ENCODE results near the gene KIF1B.

DNA sequence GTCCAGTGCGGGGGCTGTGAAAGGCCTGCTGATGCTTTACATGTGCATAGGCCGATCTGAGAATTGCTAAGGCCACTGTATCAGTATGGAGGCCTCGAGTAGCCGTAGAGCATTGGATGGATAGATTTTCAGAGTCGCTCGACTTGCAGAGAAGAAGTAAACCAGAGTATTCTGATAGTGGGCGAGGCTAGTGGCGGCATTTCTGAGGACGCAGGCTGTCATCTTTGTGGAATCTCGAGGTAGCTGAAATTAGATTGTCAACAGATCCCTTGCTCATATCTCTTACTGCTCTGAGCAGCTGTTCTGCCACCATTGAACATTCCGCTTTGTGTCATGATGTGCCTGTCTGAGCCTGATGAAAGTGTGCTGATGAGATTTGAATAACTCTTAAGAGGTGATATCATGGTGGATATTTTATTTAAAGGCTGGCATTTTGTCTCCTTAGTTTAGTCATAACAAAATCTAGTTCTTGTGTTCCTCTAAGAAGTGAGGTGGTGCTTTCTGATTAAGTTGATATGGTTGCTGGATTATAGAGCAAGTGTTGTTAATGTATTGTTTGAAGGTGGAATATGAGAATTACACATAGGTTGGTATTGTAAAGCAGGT is 1.5 kb downstream of the KIF1B start:
- TF ChIP-seq, protein P1, sequence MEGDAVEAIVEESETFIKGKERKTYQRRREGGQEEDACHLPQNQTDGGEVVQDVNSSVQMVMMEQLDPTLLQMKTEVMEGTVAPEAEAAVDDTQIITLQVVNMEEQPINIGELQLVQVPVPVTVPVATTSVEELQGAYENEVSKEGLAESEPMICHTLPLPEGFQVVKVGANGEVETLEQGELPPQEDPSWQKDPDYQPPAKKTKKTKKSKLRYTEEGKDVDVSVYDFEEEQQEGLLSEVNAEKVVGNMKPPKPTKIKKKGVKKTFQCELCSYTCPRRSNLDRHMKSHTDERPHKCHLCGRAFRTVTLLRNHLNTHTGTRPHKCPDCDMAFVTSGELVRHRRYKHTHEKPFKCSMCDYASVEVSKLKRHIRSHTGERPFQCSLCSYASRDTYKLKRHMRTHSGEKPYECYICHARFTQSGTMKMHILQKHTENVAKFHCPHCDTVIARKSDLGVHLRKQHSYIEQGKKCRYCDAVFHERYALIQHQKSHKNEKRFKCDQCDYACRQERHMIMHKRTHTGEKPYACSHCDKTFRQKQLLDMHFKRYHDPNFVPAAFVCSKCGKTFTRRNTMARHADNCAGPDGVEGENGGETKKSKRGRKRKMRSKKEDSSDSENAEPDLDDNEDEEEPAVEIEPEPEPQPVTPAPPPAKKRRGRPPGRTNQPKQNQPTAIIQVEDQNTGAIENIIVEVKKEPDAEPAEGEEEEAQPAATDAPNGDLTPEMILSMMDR (IDR thresholded peaks at IDR 0.05), result no peak
- TF ChIP-seq POLR2A (IDR thresholded peaks at IDR 0.05), result no peak
